ENCODE results near the gene PYGO2.
A peak's percentile ranks its signal among the peaks of the same experiment; 100 is the strongest.

PYGO2 gene

DNA sequence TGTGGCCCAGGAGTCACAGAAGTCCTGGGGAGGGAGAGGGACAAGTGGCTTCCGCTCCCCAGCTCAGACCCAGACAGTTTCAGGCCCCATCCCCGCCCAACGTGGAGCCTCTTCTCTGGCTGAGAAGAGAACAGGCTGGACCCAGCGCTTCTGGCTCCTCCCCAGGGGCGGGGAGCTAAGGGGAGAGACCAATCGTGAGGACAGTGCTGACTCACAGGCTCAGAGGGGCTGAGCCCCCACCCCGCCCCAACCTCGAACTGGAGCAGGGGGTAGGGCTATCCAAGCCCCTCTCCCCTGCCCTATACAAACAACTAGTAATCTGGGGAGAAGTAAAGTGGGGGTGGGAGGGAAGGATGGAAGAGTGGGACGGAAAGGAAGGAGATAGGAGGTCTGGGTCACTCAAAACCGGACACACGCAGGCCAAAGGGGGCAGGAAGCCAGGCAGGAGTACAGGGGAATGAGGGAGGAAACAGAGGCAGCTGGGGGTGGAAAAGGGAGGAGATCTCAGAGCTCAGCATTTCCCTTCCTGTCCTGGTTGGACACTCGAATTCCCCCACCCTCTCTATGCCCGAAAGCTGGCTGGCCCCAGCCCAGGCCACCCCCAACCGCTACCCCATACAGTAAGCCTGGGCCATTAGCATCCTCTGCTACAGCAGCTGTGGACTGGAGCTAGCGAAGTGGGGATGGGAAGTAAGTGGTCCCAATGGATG is 9.2 kb upstream of the PYGO2 start, which contains the start of gene SHC1:
Gene SHC1 (minus strand): TSS at position 117 of the 710 bp plus-strand sequence. CDS start 221 bp downstream, outside the sequence.
- Histone ChIP-seq H3K79me2 (ENCODE audit: low read length) (peaks cover 27% of the 10 kb centered on the region), H3K4me1 (ENCODE audit: low read length) (peaks cover 15% of the 10 kb centered on the region), H3K4me2 (ENCODE audit: low read length) (peak within 1 kb of the TSS; percentile 34; the same call in 1 of the 2 replicates), H4K20me1 (ENCODE audit: insufficient read depth, low read length) (0 out of 2 replicates have a peak, but pooled peaks cover 1% of the 10 kb centered on the region), H3K4me3 (ENCODE audit: low read length) (no peak within 1 kb of the TSS), H3K9me3 (ENCODE audit: insufficient read depth, low read length) (no peaks in the 10 kb centered on the region), H3K27ac (ENCODE audit: low read length) (no peak within 1 kb of the TSS), H3K9ac (ENCODE audit: low read length) (no peak within 1 kb of the TSS), H3K27me3 (ENCODE audit: low read depth, low read length) (no peaks in the 10 kb centered on the region), H3K36me3 (replicated peaks; ENCODE audit: low read depth, low read length) (peaks cover 12% of the 10 kb centered on the region), H2AFZ (ENCODE audit: low read depth, low read length) (no peak within 1 kb of the TSS)
- TF ChIP-seq, protein P1, sequence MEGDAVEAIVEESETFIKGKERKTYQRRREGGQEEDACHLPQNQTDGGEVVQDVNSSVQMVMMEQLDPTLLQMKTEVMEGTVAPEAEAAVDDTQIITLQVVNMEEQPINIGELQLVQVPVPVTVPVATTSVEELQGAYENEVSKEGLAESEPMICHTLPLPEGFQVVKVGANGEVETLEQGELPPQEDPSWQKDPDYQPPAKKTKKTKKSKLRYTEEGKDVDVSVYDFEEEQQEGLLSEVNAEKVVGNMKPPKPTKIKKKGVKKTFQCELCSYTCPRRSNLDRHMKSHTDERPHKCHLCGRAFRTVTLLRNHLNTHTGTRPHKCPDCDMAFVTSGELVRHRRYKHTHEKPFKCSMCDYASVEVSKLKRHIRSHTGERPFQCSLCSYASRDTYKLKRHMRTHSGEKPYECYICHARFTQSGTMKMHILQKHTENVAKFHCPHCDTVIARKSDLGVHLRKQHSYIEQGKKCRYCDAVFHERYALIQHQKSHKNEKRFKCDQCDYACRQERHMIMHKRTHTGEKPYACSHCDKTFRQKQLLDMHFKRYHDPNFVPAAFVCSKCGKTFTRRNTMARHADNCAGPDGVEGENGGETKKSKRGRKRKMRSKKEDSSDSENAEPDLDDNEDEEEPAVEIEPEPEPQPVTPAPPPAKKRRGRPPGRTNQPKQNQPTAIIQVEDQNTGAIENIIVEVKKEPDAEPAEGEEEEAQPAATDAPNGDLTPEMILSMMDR (IDR thresholded peaks at IDR 0.05; ENCODE audit: low read depth, low read length): no peak
- TF ChIP-seq EZH2phosphoT487 (IDR thresholded peaks at IDR 0.05; ENCODE audit: low read depth): no peak

DNA sequence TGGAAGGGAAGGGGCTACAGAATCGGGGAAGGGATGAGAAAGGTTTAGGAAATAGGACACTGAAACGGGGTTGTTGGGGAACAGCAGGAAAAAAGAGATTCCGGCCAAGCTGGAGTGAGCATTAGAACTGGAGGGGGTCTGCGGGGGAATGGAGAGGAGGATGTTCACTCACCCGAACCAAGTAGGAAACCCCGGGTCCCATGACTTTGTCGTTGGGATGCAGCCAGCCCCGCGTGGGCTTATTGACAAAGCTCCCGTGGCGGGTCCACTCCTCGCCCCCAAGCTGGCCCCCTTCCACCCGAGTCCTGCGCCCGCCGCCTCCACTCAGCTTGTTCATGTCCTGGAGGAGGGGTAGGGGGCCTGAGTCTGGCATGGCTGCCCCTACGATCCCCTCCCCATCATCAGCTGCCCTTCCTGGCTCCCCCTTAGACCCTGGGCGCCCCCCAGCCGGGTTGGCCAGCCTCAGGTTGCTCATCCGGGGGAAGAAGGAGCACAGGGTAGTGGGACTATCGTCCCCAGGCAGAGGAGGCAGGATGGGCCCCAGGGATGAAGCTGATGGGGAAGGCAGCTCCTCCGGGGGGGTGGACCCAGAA is 8.4 kb upstream of the PYGO2 start:
- peaks cover 15% of the 10 kb centered on the region for H3K4me1 ChIP-seq (ENCODE audit: low read length)
- H3K4me3 ChIP-seq (ENCODE audit: low read length): no peak overlapping the region
- peaks cover 18% of the 10 kb centered on the region for H3K36me3 ChIP-seq (replicated peaks; ENCODE audit: low read depth, low read length)
- no peak overlapping the region for H3K4me2 ChIP-seq (ENCODE audit: low read length)
- H3K9me3 ChIP-seq (ENCODE audit: insufficient read depth, low read length): no peaks in the 10 kb centered on the region
- H2AFZ ChIP-seq (ENCODE audit: low read depth, low read length): no peak overlapping the region
- peaks cover 18% of the 10 kb centered on the region for H3K79me2 ChIP-seq (ENCODE audit: low read length)
- TF ChIP-seq, protein P1 (IDR thresholded peaks at IDR 0.05; ENCODE audit: low read depth, low read length): no peak
- no peak for TF ChIP-seq EZH2phosphoT487 (IDR thresholded peaks at IDR 0.05; ENCODE audit: low read depth)
- no peak overlapping the region for H3K9ac ChIP-seq (ENCODE audit: low read length)
- no peaks in the 10 kb centered on the region for H4K20me1 ChIP-seq (ENCODE audit: insufficient read depth, low read length)
- no peaks in the 10 kb centered on the region for H3K27me3 ChIP-seq (ENCODE audit: low read depth, low read length)
- H3K27ac ChIP-seq (ENCODE audit: low read length): no peak overlapping the region

DNA sequence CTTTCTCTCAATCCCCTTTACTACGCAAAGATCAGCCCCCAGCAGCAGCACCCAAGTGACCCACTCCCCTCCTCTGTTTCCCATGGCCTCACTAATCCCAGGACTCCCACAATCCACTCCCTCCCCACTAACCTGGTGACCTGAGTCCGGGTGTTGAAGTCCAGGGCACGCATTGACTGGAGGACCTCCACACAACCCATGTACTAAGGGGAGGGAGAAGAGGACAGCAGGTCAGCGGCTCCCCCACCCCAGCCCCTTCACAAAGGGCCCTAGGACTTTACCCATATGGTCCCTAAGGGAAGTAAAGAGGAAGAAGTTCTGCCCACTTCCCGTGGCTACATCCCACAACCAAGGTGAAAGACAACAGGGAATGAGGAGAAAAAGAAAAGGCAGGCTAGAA is 7.7 kb upstream of the PYGO2 start:
- no peaks in the 10 kb centered on the region for H4K20me1 ChIP-seq (ENCODE audit: insufficient read depth, low read length)
- TF ChIP-seq, protein P1 (IDR thresholded peaks at IDR 0.05; ENCODE audit: low read depth, low read length): no peak
- TF ChIP-seq EZH2phosphoT487 (IDR thresholded peaks at IDR 0.05; ENCODE audit: low read depth): no peak
- no peaks in the 10 kb centered on the region for H3K27me3 ChIP-seq (ENCODE audit: low read depth, low read length)
- no peak overlapping the region for H3K27ac ChIP-seq (ENCODE audit: low read length)
- H3K9me3 ChIP-seq (ENCODE audit: insufficient read depth, low read length): no peaks in the 10 kb centered on the region
- H3K36me3 ChIP-seq (replicated peaks; ENCODE audit: low read depth, low read length): peaks cover 18% of the 10 kb centered on the region
- peaks cover 17% of the 10 kb centered on the region for H3K79me2 ChIP-seq (ENCODE audit: low read length)
- H2AFZ ChIP-seq (ENCODE audit: low read depth, low read length): no peak overlapping the region
- no peak overlapping the region for H3K9ac ChIP-seq (ENCODE audit: low read length)
- peaks cover 15% of the 10 kb centered on the region for H3K4me1 ChIP-seq (ENCODE audit: low read length)
- H3K4me3 ChIP-seq (ENCODE audit: low read length): no peak overlapping the region
- no peak overlapping the region for H3K4me2 ChIP-seq (ENCODE audit: low read length)

DNA sequence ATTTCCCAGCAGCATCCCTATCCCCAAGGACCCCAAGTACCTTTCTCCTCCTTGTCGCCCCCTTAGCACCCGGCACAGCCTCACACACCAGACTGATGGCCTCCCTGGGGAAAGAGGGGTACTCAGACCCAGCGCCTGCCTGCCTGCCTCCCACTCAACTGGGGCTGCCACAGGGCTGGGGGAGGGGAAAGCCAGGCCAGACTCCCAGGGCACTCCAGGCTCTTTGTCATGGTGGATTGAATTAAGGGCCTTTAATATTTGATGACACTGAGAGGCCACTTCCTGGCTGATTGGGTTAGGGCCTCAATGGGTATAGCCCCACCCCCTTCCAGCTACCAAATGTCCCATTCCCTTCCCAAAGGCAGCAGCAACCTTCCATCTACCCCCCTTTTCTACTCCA is 7.1 kb upstream of the PYGO2 start:
- Histone ChIP-seq H3K4me2 (ENCODE audit: low read length) (no peak overlapping the region), H3K36me3 (replicated peaks; ENCODE audit: low read depth, low read length) (peaks cover 20% of the 10 kb centered on the region), H3K27ac (ENCODE audit: low read length) (no peak overlapping the region), H3K27me3 (ENCODE audit: low read depth, low read length) (no peaks in the 10 kb centered on the region), H3K4me3 (ENCODE audit: low read length) (no peak overlapping the region), H2AFZ (ENCODE audit: low read depth, low read length) (no peak overlapping the region), H3K4me1 (ENCODE audit: low read length) (peaks cover 15% of the 10 kb centered on the region), H4K20me1 (ENCODE audit: insufficient read depth, low read length) (no peaks in the 10 kb centered on the region), H3K79me2 (ENCODE audit: low read length) (peaks cover 17% of the 10 kb centered on the region), H3K9ac (ENCODE audit: low read length) (no peak overlapping the region), H3K9me3 (ENCODE audit: insufficient read depth, low read length) (no peaks in the 10 kb centered on the region)
- TF ChIP-seq, protein P1 (IDR thresholded peaks at IDR 0.05; ENCODE audit: low read depth, low read length): no peak
- TF ChIP-seq EZH2phosphoT487 (IDR thresholded peaks at IDR 0.05; ENCODE audit: low read depth): no peak

All from OCI-LY3 (cell line).